ENCODE results near the gene MAD1L1. TPM values are rescaled to one million over a fixed set of nuclear protein-coding genes. Genes with fewer than 3 reads are reported as not detected.

Gene MAD1L1
- total RNA-seq, 2 donors from 2014 or later = 34.2 to 53.5 TPM

- no peaks in the 10 kb centered on the region for H3K9me3 Mint-ChIP-seq
- no peak overlapping the region for H3K27ac Mint-ChIP-seq
- H3K36me3 Mint-ChIP-seq = peaks cover 24 to 38% of the 10 kb centered on the region in 2 donors
- ATAC-seq = no peak
- no peak for DNase-seq (ENCODE audit: low spot score in 2 of 2)
Measured at GRCh38 chr7:2190531-2190930, 42.2 kb downstream of the MAD1L1 start.

GRCh38 chr7:2186166-2186565 lies 46.6 kb downstream of the MAD1L1 start:
- DNase-seq (ENCODE audit: low spot score in 2 of 2) = no peak
- ATAC-seq = no peak
- Mint-ChIP-seq H3K9me3 (no peaks in the 10 kb centered on the region), H3K36me3 (peaks cover 24 to 39% of the 10 kb centered on the region in 2 donors), H3K27ac (no peak overlapping the region)

DNA sequence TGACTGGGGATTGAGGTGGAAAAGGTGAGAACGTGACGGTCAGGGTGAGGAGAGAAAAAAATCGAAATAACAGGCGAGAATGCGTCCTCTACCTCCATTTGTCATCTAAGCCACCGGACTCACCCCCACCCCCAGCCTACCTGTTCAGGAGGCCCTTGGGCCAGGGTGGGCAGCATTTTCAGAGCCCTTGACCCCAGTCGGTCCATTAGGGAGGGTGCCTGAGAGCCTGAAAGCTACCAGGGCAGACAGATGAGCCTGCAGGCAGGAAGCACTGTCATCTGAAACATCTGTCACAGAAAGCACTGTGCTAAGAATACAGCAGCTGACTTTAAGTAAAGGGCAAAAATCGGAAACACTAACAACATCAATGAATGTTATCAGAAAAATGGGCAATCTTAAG lies 47.0 kb downstream of the MAD1L1 start:
- DNase-seq (ENCODE audit: low spot score in 2 of 2) (no peak), ATAC-seq (no peak)
- Mint-ChIP-seq H3K36me3 (peaks cover 23 to 35% of the 10 kb centered on the region in 2 donors), H3K9me3 (no peaks in the 10 kb centered on the region), H3K27ac (no peak overlapping the region)

- H3K27ac Mint-ChIP-seq = no peak overlapping the region
- no peaks in the 10 kb centered on the region for H3K9me3 Mint-ChIP-seq
- H3K36me3 Mint-ChIP-seq = peaks cover 0 to 9% of the 10 kb centered on the region in 2 donors
- ATAC-seq (no peak), DNase-seq (ENCODE audit: low spot score in 2 of 2) (no peak)
Measured at GRCh38 chr7:2182461-2182860, 50.3 kb downstream of the MAD1L1 start.

DNA sequence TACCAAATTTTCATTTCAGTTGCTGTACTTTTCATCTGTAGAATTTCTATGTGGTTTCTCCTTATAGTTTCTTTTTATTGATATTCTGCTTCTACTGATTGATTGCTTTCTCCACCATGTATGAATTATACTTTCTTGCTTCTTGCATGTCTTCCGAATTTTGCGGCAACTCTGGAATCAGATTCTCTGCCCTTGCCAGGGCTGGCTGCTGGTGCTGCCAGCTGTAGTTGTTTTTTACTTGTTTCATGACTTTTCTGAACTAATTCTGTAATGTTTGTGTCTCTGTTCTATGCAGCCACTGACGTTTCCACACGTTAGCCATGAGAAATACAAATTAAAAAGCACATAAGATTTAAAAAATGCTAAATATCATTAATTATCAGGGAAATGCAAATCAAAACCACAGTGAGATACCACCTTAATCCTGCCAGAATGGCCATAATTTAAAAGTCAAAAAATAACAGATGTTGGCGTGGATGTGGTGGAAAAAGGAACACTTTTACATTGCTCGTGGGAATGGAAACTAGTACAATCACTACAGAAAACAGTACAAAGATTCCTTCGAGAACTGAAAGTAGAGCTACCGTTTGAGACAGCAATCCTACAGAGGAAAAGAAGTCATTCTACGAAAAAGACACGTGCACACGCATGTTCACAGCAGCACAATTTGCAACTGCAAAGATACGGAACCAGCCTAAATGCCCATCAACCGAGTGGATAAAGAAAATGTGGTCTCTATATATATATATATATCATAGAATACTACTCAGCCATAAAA lies 51.5 kb downstream of the MAD1L1 start:
- DNase-seq (ENCODE audit: low spot score in 2 of 2) (no peak), ATAC-seq (no peak)
- no peaks in the 10 kb centered on the region for H3K9me3 Mint-ChIP-seq
- H3K36me3 Mint-ChIP-seq = peaks cover 0 to 9% of the 10 kb centered on the region in 2 donors
- no peak overlapping the region for H3K27ac Mint-ChIP-seq

- DNase-seq (ENCODE audit: low spot score in 2 of 2) (no peak), ATAC-seq (no peak)
- H3K9me3 Mint-ChIP-seq = no peaks in the 10 kb centered on the region
- no peak overlapping the region for H3K27ac Mint-ChIP-seq
- H3K36me3 Mint-ChIP-seq = peaks cover 1% of the 10 kb centered on the region in 2 donors
Measured at GRCh38 chr7:2180081-2180480, 52.7 kb downstream of the MAD1L1 start.

DNA sequence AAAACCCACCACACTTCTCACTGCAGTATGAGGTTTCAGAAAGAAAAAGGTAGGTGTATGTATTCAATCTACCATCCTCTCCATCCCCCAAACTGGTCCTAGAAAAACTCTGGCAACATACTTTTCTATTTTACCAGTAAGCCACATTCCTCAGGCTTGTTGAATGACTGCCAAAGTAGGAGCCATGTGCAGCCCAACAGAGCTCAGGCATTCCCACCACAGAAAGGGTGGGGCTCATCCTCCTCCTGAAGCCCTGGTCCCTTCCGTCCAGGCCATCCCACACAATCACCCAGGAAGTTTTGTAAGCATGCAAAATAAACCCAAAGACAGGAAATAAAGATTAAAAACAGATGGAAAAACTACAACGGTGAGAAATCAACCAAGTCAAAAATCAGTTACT lies 57.2 kb downstream of the MAD1L1 start:
- DNase-seq (ENCODE audit: low spot score in 2 of 2) (no peak), ATAC-seq (no peak)
- Mint-ChIP-seq H3K36me3 (peaks cover 0 to 6% of the 10 kb centered on the region in 2 donors), H3K9me3 (no peaks in the 10 kb centered on the region), H3K27ac (no peak overlapping the region)

GRCh38 chr7:2175091-2175490 lies 57.7 kb downstream of the MAD1L1 start:
- no peak for ATAC-seq
- peaks cover 0 to 6% of the 10 kb centered on the region in 2 donors for H3K36me3 Mint-ChIP-seq
- no peak for DNase-seq (ENCODE audit: low spot score in 2 of 2)
- H3K9me3 Mint-ChIP-seq = no peaks in the 10 kb centered on the region
- H3K27ac Mint-ChIP-seq = no peak overlapping the region

DNA sequence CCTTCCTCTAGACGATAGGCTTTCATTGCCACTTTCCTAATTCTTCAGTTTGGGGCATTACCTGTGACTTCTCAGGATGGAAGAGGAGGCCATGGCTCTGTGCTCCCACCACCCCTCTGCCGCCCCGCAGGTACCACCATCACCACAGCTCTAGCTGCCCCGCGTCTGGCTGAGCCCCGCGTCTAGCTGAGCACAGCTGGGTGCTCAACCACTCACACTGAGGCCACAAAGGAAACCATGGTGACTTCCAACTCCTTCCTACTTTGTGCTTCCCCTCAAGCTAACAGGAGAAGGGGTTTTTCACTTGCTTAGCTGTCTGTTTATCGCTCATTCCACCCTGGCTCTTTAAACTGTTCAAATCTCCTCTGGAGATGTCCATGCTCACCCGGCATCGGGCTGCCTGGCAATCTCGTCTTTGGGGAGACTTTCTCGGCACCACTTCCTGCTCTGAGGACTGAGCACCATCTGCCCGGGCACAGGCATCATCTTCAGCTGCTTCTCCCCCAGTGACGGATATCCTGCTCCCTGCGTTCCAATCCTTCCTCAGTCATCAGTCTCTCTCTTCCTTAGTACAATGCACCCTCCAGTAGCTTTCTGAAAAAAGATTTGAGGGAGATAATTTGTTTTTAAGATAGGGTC lies 59.4 kb downstream of the MAD1L1 start:
- no peak for DNase-seq (ENCODE audit: low spot score in 2 of 2)
- H3K27ac Mint-ChIP-seq = no peak overlapping the region
- peaks cover 0 to 6% of the 10 kb centered on the region in 2 donors for H3K36me3 Mint-ChIP-seq
- H3K9me3 Mint-ChIP-seq = no peaks in the 10 kb centered on the region
- ATAC-seq = no peak

GRCh38 chr7:2172311-2173188 lies 60.2 kb downstream of the MAD1L1 start:
- Mint-ChIP-seq H3K36me3 (peaks cover 0 to 6% of the 10 kb centered on the region in 2 donors), H3K27ac (no peak overlapping the region), H3K9me3 (no peaks in the 10 kb centered on the region)
- DNase-seq (ENCODE audit: low spot score in 2 of 2) (no peak), ATAC-seq (no peak)

DNA sequence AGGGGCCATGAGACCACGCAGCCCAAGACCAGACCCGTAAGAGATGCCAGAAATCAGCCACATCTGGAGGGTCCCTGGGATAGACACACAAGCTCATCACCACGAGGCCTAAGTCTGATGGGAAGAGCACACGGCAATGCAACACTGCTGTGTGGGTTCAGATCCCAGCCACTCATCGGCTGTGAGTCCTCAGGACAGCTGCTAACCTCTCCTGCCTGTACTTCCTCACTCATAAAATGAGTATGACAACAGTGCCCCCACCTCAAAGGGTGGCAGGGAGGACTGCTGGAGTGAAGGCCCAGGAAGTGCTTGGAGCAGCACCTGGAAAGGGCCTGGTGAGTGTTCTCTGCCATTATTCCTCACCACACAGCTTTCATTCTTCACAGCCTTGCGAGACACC lies 60.9 kb downstream of the MAD1L1 start:
- no peak for DNase-seq (ENCODE audit: low spot score in 2 of 2)
- H3K9me3 Mint-ChIP-seq = no peaks in the 10 kb centered on the region
- H3K36me3 Mint-ChIP-seq = peaks cover 0 to 6% of the 10 kb centered on the region in 2 donors
- no peak overlapping the region for H3K27ac Mint-ChIP-seq
- ATAC-seq = no peak

GRCh38 chr7:2170576-2171521 lies 61.9 kb downstream of the MAD1L1 start:
- ATAC-seq (no peak), DNase-seq (ENCODE audit: low spot score in 2 of 2) (no peak)
- Mint-ChIP-seq H3K36me3 (peaks cover 0 to 6% of the 10 kb centered on the region in 2 donors), H3K9me3 (no peaks in the 10 kb centered on the region), H3K27ac (peak overlapping the region in 1 of 2 donors; percentile 3)

DNA sequence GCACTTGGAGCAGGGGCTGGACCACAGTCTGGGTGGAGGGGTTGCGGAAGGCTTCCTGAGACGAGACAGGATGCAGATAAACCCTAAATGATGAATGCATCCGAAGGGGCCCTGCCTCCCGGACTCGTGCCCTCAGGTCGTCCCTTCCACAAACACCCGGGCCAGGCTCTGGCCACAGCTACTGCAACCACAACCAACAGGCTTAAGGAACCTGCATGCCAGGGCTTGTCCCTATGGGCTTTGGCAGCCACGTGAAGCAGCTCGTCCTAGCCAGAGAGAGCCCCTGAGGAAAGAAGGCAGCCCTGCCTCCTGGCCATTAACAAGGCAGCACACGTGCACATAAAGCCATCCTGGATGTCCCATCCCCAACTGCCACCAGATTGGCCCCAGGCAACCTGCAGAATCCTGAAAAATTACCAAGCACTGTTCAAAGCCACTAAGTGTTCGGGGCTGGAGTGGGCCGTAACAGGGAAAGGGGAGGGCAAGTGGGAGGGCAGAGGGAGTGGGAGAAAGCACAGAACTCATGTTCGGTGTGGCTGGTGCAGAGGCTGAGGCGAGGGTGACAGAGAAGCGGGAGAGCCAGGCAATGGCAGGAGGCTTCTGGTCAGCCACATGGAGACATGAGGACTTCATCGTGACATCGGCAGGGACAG lies 62.7 kb downstream of the MAD1L1 start:
- Mint-ChIP-seq H3K9me3 (no peaks in the 10 kb centered on the region), H3K36me3 (peaks cover 0 to 5% of the 10 kb centered on the region in 2 donors), H3K27ac (no peak overlapping the region)
- DNase-seq (ENCODE audit: low spot score in 2 of 2) (no peak), ATAC-seq (no peak)

GRCh38 chr7:2168615-2169311 lies 64.0 kb downstream of the MAD1L1 start:
- Mint-ChIP-seq H3K36me3 (no peaks in the 10 kb centered on the region), H3K27ac (no peak overlapping the region), H3K9me3 (no peaks in the 10 kb centered on the region)
- ATAC-seq (no peak), DNase-seq (ENCODE audit: low spot score in 2 of 2) (no peak)

DNA sequence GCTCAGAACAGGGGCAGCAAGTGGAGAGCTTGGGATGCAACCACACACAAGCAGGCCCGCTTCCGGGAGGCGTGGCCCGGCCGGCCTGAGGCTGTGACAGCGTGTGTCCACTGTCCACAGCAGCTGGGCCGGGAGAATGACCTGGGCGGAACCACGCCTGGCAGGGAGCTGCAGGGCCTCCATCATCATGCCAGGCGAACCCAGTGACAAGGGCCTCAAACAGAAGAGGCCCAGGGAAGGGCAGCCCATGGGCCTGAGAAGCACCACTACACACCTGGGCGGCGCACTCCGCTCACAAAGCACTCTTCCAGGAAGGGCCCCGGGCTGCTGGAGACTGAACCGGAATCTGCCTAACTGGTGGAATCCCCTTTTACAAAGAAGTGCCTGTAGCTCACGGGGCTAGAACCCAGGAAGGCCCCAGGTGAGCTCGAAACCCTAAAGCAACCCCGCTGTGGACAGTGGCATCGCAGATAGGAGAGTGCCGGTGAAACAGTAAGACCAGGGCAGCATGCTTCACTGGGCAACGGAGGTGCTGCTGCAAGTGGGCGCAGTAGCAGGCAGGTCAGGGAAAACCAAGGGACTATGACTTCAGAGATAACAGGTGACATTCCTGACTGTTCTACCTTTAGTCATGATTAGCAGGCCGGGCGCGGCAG lies 66.0 kb downstream of the MAD1L1 start:
- DNase-seq (ENCODE audit: low spot score in 2 of 2) (no peak), ATAC-seq (no peak)
- Mint-ChIP-seq H3K36me3 (no peaks in the 10 kb centered on the region), H3K27ac (peak overlapping the region in 1 of 2 donors; percentile 72), H3K9me3 (no peaks in the 10 kb centered on the region)

Data from activated naive CD4-positive, alpha-beta T cell treated with anti-CD3 and anti-CD28 coated beads, Interleukin-2, amount 50 U/mL, for 72 hours (primary cell).